GM19395 (cell line): ENCODE data around the gene DPYSL4.
"Not testable (repeated sequence)": the region's sequence is repeated elsewhere in the genome, so short reads cannot be mapped to it uniquely, and the experiment has no call there.

ENCODE experiments used
- ATAC-seq: cut with Tn5 transposase; IDR thresholded peaks from one replicate; pipeline ENCODE4 v1.9.1; 2021; ENCODE audit warnings: mild to moderate bottlenecking, moderate library complexity; ENCODE audit not compliant: unreplicated experiment

Gene DPYSL4

GRCh38 chr10:132205650-132206376 is 19.1 kb downstream of the DPYSL4 start:
- ATAC-seq = no peak

- no peak for ATAC-seq
These were observed 19.6 kb downstream of the DPYSL4 start for GRCh38 chr10:132206377-132206745.

GRCh38 chr10:132206806-132207535 is 20.2 kb downstream of the DPYSL4 start:
- ATAC-seq = no peak

GRCh38 chr10:132207536-132208461 is 21.1 kb downstream of the DPYSL4 start:
- no peak for ATAC-seq

GRCh38 chr10:132208462-132209050 is 21.8 kb downstream of the DPYSL4 start:
- ATAC-seq = no peak

GRCh38 chr10:132209130-132209529 is 22.4 kb downstream of the DPYSL4 start:
- ATAC-seq = no peak

GRCh38 chr10:132209978-132210530 is 23.3 kb downstream of the DPYSL4 start:
- ATAC-seq = no peak

- no peak for ATAC-seq
These were observed 24.0 kb downstream of the DPYSL4 start for GRCh38 chr10:132210766-132211165.

GRCh38 chr10:132211246-132211645 is 24.5 kb downstream of the DPYSL4 start:
- no peak for ATAC-seq

- no peak for ATAC-seq
These were observed 26.1 kb downstream of the DPYSL4 start for GRCh38 chr10:132212816-132213215.

GRCh38 chr10:132213917-132214316 is 27.2 kb downstream of the DPYSL4 start:
- no peak for ATAC-seq

GRCh38 chr10:132216441-132216840 is 29.7 kb downstream of the DPYSL4 start:
- not testable (repeated sequence) for ATAC-seq

GRCh38 chr10:132219486-132219885 is 32.7 kb downstream of the DPYSL4 start:
- ATAC-seq = no peak

- ATAC-seq = no peak
These were observed 33.3 kb downstream of the DPYSL4 start for GRCh38 chr10:132220061-132220460.

- not testable (repeated sequence) for ATAC-seq
These were observed 34.2 kb downstream of the DPYSL4 start for GRCh38 chr10:132220996-132221395.

GRCh38 chr10:132222726-132223125 is 36.0 kb downstream of the DPYSL4 start:
- ATAC-seq = no peak

- peak; percentile 78 for ATAC-seq
These were observed 36.4 kb downstream of the DPYSL4 start for GRCh38 chr10:132223156-132223590.

GRCh38 chr10:132223611-132224342 is 37.0 kb downstream of the DPYSL4 start:
- no peak for ATAC-seq

GRCh38 chr10:132224343-132225072 is 37.8 kb downstream of the DPYSL4 start:
- no peak for ATAC-seq
